ENCODE measurements around the gene ACLY. TPM values are rescaled to one million over a fixed set of nuclear protein-coding genes. Genes with fewer than 3 reads are reported as not detected.
A peak's percentile ranks its signal among the peaks of the same experiment; 100 is the strongest.

The ACLY gene
- total and polyA plus RNA-seq, 5 experiments from 2014 or later = 42.7 to 79.3 (median 61.3) TPM

DNA sequence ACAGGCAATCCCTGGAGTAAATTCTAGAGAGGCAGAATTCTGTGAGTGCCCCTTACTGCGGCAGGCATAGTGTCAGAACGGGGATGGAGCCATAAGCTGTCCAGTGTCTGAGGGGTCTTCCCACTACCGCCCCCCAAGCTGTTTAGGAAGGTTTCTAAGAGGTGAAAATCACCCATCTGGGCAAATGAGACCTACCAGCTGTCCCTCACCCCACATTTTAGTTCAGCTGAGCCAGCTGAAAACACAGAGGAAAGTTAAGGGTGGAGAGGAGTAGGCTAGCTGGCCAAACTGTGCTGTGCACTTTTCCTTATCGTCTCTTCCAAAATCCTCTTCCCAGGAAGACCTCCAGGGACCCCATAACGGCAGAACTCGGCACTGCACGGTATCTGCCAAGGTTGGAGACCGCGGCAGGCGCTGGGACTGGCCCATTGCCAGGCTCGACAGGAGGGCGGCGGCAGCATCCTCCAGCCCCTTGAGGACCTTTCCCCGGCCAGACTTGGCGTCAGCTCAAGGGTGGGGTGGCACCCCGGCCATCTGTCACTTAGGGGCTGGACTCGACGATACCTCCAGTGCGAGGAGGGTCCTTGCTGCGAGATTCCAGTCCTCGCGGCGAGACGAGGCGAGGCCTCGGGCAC lies 955 bp downstream of the ACLY start:
- DNase-seq (peak; percentile 7 to 65 (median 38)), ATAC-seq (peak; percentile 7 to 9)
- POLR2A ChIA-PET = interaction anchor here (0.9 to 3.6 kb wide), 10 partner anchors 9 to 471 kb away, joined by 3 to 37 read pairs (median 5); partner anchors contain the start of genes CNP, DNAJC7, NT5C3B and ODAD4
- H3K4me1 Mint-ChIP-seq = peaks cover 19 to 46% (median 36%) of the 10 kb centered on the region in 4 donors
- no peaks in the 10 kb centered on the region for H3K27me3 Mint-ChIP-seq
- H3K4me3 Mint-ChIP-seq = peak overlapping the region; percentile 85 to 95 (median 90)
- no peaks in the 10 kb centered on the region for H3K9me3 Mint-ChIP-seq
- peaks cover 0 to 9% (median 0%) of the 10 kb centered on the region in 3 donors for H3K36me3 Mint-ChIP-seq
- H3K27ac Mint-ChIP-seq = peak overlapping the region in 9 of 10 donors; percentile 18 to 88 (median 67)

DNA sequence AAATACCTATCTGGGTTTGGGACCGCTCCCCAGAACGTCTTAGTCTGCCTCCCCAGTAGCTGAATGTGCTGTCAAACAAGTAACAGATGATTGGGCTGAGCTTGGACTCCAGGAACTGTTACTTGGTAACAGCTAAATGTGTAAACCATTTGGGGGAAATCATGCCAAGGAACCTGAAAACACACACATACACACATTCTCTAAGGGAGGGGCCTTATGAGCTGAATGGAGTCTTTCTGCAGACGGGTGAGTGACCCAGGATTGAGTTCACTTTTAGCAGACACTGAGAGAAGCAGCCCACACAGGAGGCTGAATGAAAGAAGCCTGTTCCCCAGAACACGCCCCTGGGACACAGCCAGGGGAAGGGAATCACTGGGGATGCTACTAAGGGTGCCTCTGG lies 1.6 kb downstream of the ACLY start:
- no peak for ATAC-seq
- Mint-ChIP-seq H3K4me3 (peak overlapping the region; percentile 85 to 95 (median 90)), H3K4me1 (peaks cover 19 to 46% (median 37%) of the 10 kb centered on the region in 4 donors)

DNA sequence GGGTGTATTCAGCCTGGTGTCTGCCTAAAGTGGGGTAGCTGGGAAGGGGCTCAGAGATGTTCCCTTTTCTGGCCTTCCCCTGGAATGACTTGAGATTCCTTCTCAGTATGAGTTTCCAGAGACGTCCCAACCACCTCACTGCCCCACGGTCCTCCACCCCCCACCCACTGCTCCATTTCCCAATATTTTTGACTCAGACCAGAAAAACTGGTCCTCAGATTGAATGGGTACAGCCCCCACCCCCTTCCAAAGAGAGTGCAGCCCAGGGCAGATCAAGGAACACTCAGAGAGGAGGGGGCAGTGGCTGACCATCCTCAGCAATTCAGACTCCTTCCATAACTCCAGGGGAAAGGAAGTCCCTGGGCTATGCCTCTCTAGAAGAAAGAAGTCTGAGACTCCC lies 3.2 kb downstream of the ACLY start:
- POLR2A ChIA-PET = no interaction called here
- H3K4me1 Mint-ChIP-seq = peaks cover 19 to 46% (median 37%) of the 10 kb centered on the region in 4 donors
- peak overlapping the region in 6 of 10 donors; percentile 39 to 71 (median 54) for H3K4me3 Mint-ChIP-seq
- DNase-seq (no peak), ATAC-seq (no peak)
- H3K27me3 Mint-ChIP-seq = no peaks in the 10 kb centered on the region
- H3K36me3 Mint-ChIP-seq = peaks cover 0 to 32% (median 0%) of the 10 kb centered on the region in 3 donors
- peak overlapping the region in 7 of 10 donors; percentile 20 to 91 (median 36) for H3K27ac Mint-ChIP-seq
- H3K9me3 Mint-ChIP-seq = no peaks in the 10 kb centered on the region

More for the DNA sequence above, 1.6 kb downstream of the ACLY start:
- Mint-ChIP-seq H3K27me3 (no peaks in the 10 kb centered on the region), H3K9me3 (no peaks in the 10 kb centered on the region), H3K27ac (peak overlapping the region in 8 of 10 donors; percentile 18 to 88 (median 65)), H3K36me3 (peaks cover 0 to 15% (median 0%) of the 10 kb centered on the region in 3 donors)
- POLR2A ChIA-PET = interaction anchor here (1.7 to 3.6 kb wide), 3 partner anchors 13 to 471 kb away, joined by 6 to 37 read pairs (median 10); partner anchors contain the start of genes DNAJC7, ODAD4 and STAT3
- DNase-seq = no peak

DNA sequence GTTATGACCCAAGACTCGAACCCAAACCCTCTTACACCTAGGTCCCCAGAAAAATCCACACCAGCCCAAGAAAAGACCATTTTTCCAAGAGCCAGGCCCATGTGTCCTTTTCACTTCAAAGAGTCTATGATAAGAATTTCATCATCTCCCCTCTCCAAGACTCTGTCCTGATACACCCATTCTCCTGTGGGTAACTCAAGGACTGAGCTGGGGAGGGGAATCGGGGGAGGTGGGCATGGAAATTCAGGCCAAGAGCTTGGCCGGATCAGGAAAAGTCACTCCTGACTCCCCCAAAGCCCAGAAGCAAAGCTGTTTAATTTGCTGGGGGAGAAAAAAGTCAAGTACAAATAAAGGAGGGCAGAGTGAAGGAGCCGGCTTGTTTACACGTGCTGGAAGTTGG lies 3.7 kb downstream of the ACLY start:
- H3K27me3 Mint-ChIP-seq = no peaks in the 10 kb centered on the region
- no peak overlapping the region for H3K4me3 Mint-ChIP-seq
- DNase-seq (no peak), ATAC-seq (no peak)
- peaks cover 0 to 37% (median 5%) of the 10 kb centered on the region in 3 donors for H3K36me3 Mint-ChIP-seq
- H3K27ac Mint-ChIP-seq = peak overlapping the region in 2 of 10 donors; percentile 22 to 71
- no peaks in the 10 kb centered on the region for H3K9me3 Mint-ChIP-seq
- POLR2A ChIA-PET = no interaction called here
- H3K4me1 Mint-ChIP-seq = peaks cover 19 to 44% (median 36%) of the 10 kb centered on the region in 4 donors

DNA sequence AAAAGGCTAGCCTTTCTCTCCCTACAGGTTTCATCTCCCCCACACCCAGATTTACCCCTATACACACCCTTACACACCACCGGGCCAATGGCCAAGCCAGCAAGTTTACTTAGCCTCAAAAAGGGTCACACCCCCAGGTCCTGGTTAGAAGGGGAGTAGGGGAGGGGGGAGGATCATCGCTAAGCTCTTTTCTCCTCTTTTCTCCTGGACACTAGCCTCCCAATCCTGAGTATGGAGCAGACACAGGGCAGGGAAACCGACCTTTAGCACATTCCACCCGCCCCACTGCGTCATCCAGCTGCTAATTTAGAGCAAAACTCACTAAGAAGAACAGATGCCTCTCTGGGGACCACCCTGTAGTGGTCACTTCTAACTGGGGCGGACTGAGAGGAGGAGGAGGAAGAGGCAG lies 4.4 kb downstream of the ACLY start:
- Mint-ChIP-seq H3K9me3 (no peaks in the 10 kb centered on the region), H3K36me3 (peaks cover 0 to 44% (median 6%) of the 10 kb centered on the region in 3 donors), H3K4me3 (no peak overlapping the region), H3K4me1 (peaks cover 19 to 41% (median 35%) of the 10 kb centered on the region in 4 donors), H3K27me3 (no peaks in the 10 kb centered on the region), H3K27ac (peak overlapping the region in 3 of 10 donors; percentile 7 to 72 (median 63))
- DNase-seq = no peak
- no peak for ATAC-seq
- POLR2A ChIA-PET = no interaction called here

DNA sequence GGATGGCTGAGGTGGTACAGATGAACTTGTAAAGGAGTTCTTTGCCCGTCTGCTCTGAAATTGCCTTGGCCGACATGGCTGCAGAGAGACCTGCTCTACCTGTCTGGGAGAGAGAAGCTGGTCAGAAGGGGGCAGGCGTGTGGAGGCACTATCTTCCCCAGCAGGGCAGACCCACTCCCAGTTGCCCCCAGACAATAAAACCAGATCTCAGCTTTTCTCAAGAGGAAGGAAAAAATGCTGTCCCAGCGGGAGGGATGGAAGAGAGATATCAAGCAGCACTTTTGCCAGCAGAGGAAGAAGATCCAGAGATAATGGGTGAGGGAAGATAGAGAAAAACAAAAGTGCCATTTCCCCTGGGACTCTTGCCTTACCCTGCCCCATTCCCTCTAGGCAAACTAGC lies 5.0 kb downstream of the ACLY start:
- POLR2A ChIA-PET = no interaction called here
- no peak for DNase-seq
- Mint-ChIP-seq H3K27ac (peak overlapping the region in 5 of 10 donors; percentile 12 to 59 (median 36)), H3K4me1 (peaks cover 19 to 39% (median 35%) of the 10 kb centered on the region in 4 donors), H3K4me3 (peak overlapping the region in 1 of 10 donors; percentile 34), H3K9me3 (no peaks in the 10 kb centered on the region), H3K27me3 (no peaks in the 10 kb centered on the region), H3K36me3 (peaks cover 0 to 46% (median 6%) of the 10 kb centered on the region in 3 donors)
- ATAC-seq = no peak

DNA sequence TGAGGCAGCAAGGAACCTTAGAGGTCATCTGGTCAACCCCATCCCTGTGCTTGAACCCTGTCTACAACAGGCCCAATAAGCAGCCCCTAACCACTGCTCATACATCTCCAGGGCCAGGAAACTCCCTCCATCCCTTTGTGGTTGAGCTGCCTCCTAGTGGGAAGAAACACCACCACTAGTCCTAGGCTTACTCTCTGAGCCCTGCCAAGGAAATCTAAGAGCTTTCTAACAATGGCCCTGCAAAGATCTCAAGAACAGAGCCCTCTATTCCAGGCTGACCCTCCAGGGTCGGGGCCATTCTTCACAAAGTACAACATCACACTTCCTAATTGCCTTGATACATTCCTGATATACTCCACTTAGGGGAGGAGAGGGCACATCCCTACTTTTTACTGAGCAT lies 5.8 kb downstream of the ACLY start:
- ATAC-seq (no peak), DNase-seq (no peak)
- POLR2A ChIA-PET = no interaction called here
- Mint-ChIP-seq H3K4me3 (no peak overlapping the region), H3K27ac (peak overlapping the region in 2 of 10 donors; percentile 14 to 38), H3K4me1 (peaks cover 21 to 39% (median 34%) of the 10 kb centered on the region in 4 donors), H3K36me3 (peaks cover 0 to 53% (median 9%) of the 10 kb centered on the region in 3 donors), H3K9me3 (no peaks in the 10 kb centered on the region), H3K27me3 (no peaks in the 10 kb centered on the region)

DNA sequence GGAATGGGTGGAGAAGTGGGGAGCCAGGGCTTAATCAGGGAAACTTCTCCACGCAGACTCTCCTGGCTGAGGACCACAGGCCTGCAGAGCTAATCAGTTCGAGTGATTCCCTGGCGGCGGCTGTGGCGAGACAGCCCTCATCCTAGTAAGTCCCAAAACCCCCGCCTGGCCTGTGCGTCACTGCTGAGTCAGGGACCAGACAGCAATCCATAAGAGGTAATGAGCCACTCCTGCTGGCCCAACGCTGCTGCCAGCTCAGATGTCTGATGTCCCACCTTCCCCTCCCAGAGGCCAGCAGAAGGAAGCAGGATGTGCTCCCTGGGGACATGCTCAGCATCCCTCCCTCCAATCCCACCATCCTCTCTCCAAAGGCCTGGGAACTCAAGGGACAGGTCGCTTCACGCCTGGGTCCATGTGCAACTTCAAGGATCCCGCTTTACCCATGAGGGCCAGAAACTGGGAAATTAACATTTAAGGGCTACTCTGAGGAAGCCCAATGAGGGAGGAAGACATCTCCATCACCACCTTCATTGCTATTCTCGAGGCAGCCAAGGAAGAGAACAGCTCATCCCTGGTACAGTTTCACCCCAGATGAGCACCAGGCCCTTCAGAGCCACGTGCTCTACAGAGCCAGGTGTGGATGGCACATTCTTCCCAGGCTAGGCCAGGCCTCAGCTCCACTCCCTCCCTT lies 7.9 kb downstream of the ACLY start:
- H3K4me3 Mint-ChIP-seq = no peak overlapping the region
- H3K4me1 Mint-ChIP-seq = peaks cover 15 to 22% (median 19%) of the 10 kb centered on the region in 4 donors
- H3K36me3 Mint-ChIP-seq = peaks cover 0 to 67% (median 13%) of the 10 kb centered on the region in 3 donors

DNA sequence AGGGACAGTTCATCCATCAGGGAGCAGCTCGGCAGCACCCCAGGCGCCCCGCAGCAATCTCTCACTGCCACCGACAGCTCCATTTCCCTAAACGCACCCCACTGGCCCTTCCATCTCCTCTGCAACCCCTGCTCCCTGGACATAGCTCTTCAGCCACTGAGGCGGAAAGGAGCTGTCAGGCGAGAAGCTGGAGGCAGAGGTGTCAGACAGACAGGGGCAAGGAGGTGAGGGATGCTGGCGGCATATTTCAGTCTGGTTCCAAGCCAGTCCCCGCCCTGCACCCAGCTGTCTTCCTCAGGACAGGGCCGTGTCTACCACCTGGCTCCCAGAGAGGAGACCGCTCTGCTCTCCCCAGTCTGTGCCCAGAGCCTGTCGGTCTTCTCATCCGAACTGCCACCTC lies 9.7 kb downstream of the ACLY start:
- H3K27ac Mint-ChIP-seq = peak overlapping the region in 1 of 10 donors; percentile 41
- peaks cover 4 to 7% (median 6%) of the 10 kb centered on the region in 4 donors for H3K4me1 Mint-ChIP-seq
- POLR2A ChIA-PET = interaction anchor here (1.1 kb wide), 1 partner anchor 9 kb away, joined by 3 read pairs; no protein-coding TSS in a partner anchor
- H3K27me3 Mint-ChIP-seq = no peaks in the 10 kb centered on the region
- H3K4me3 Mint-ChIP-seq = no peak overlapping the region
- H3K36me3 Mint-ChIP-seq = peaks cover 0 to 80% (median 16%) of the 10 kb centered on the region in 3 donors
- ATAC-seq (no peak), DNase-seq (no peak)
- no peaks in the 10 kb centered on the region for H3K9me3 Mint-ChIP-seq

More for the DNA sequence above, 7.9 kb downstream of the ACLY start:
- POLR2A ChIA-PET = no interaction called here
- H3K27ac Mint-ChIP-seq = no peak overlapping the region
- no peaks in the 10 kb centered on the region for H3K9me3 Mint-ChIP-seq
- ATAC-seq (no peak), DNase-seq (no peak)
- no peaks in the 10 kb centered on the region for H3K27me3 Mint-ChIP-seq

DNA sequence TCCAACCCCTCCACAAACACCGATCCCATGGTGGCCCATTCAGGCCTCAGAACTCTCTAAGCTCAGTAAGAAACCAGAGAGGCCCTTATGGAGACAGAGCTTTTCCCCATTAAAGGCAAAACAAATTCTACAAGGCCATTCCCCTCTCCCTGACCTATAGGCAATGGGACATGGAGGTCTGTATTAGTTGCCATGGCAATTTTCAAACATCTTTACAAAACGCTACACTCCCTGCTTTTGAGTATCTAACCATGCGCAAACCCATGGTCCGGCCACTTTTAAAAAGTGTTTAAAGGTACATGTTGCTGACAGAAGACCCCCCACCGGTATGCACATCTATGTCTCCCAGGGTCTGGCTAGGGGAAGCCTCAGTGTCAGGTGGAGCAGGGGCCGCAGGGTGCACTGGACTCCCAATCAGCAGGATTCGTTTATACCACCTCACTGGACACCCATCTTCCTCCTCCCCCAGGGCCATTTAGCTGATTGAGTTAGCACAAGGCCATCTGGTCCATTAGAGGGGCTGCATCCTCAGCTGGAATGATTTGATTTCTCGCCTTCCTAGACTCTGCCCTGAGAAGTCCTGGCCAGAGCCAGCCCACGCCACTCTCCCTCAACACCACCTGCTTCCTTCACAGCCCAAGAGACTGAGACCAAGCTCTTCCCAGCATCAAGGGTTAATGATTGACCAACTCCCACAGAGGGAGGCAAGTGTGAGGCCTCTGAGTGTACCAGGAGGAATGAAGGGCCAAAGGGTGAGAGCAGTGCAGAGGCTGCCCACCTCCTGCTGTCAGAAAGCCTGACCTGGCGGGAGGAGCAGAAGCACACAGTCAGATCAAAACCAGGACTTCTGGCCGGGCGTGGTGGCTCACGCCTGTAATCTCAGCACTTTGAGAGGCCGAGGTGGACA lies 10.9 kb downstream of the ACLY start:
- Mint-ChIP-seq H3K36me3 (peaks cover 0 to 82% (median 21%) of the 10 kb centered on the region in 3 donors), H3K27me3 (no peaks in the 10 kb centered on the region), H3K27ac (peak overlapping the region in 1 of 10 donors; percentile 46), H3K9me3 (no peaks in the 10 kb centered on the region), H3K4me1 (peaks cover 0 to 3% (median 1%) of the 10 kb centered on the region in 4 donors), H3K4me3 (no peak overlapping the region)
- POLR2A ChIA-PET = interaction anchor here (0.6 to 1.1 kb wide), 2 partner anchors 44 to 1077 kb away, joined by 3 read pairs; no protein-coding TSS in a partner anchor
- ATAC-seq = no peak
- DNase-seq = no peak

DNA sequence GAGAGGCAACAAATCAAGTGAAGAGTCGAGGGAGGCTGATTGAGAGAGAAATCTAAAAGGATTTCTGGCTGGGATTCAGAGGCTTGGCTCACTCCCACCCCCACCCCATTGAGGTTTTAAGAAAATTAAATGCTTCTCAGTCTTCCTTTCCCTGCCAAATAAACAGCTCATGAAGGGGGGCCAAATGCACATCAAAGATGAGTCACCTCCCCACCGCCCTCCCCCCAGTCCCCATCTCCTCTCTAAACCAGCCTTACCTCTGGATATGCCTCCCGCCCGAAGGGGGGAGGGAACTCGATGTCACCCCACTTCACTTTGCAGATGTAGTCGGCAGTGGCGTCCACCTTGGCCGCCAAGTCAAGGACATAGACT lies 11.6 kb downstream of the ACLY start:
- H3K36me3 Mint-ChIP-seq = peaks cover 0 to 77% (median 21%) of the 10 kb centered on the region in 3 donors
- no peak overlapping the region for H3K4me3 Mint-ChIP-seq
- no peak overlapping the region for H3K27ac Mint-ChIP-seq
- no peaks in the 10 kb centered on the region for H3K27me3 Mint-ChIP-seq
- H3K4me1 Mint-ChIP-seq = peaks cover 0 to 3% (median 0%) of the 10 kb centered on the region in 4 donors
- POLR2A ChIA-PET = no interaction called here
- no peak for ATAC-seq
- DNase-seq = no peak
- no peaks in the 10 kb centered on the region for H3K9me3 Mint-ChIP-seq

All from naive thymus-derived CD8-positive, alpha-beta T cell (primary cell).